Activated naive CD4-positive, alpha-beta T cell (primary cell): ENCODE measurements around the gene LRRC8B.
A peak's percentile ranks its signal among the peaks of the same experiment; 100 is the strongest.
"Not testable (repeated sequence)": the region's sequence is repeated elsewhere in the genome, so short reads cannot be mapped to it uniquely, and the experiment has no call there.

ENCODE experiments used
- DNase-seq, 4 experiments: peaks; one replicate each; lab custom pipeline; 2025; lab: John Stamatoyannopoulos, UW

The LRRC8B gene

DNA sequence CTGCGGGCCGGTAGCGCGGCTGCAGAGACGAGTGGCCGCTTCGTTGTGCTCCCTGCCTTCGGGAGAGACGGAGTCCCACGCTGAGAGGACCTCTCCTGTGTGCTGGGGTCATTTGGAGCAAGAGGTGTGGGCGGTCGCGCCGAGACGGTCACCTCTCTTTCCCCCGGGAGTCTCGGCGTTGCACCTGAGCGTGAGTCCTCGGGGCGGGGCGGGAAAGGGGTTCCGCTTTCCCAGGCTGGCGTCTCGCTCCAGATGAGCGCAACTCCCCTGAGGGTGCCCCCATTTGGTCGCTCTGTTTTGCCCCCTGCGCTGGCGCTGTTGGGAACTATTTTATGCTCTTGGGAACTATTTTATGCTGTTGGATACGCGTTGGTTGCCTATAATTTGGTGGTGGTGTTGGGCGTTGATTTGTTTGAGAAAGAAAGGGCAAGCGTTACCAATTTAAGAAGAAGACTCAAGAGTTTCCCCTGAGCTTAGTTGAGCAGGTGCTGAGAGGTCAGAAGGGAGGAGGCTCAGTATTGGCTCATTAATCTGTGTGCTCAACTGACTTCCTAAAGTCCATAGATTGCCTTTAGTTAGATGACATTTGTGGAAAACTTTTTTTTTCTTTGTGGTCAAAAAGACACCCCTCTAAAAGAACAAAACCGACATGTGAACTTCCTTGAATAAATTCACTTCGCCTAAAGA is 683 bp downstream of the LRRC8B start:
- DNase-seq = peak in 2 of 4 experiments; percentile 16 to 30

DNA sequence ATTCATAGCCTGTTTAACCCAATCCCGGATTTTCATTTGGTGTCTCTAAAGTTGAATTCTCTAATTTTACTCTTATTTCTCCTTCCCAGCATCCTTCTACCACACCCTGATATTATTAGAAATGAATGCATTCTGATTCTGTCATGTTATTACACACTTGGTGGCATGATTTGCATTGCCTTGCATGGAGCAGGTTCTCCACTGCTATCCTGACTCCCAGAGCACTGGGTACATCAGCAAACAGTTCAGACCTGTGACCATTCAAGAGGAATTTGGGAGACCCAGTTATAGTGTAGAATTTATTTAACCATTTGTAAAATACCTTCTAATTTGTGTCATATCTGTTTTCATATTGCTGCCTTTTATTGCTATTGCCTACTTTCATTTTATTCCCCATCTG is 2.6 kb downstream of the LRRC8B start:
- no peak for DNase-seq

- DNase-seq = no peak
These were observed 3.2 kb downstream of the LRRC8B start for GRCh38 chr1:89527750-89528381.

DNA sequence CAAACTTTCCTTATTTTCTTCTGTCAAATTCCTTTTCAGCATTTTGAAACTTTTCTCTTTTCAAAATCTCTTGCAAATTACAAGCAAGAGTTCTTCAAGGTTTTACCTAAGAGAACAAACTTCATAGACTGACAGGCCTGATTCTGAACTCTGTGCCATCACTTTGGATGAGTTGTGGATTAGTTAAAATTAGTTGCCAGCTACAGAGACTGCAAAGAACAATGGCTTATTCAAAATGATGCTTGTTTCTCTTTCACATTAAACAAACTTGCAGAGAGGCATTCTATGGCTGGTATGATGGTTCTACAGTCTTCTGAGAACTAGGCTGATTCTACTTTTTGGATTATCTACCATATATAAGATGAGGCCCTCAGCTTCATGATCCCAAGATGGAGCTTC is 3.8 kb downstream of the LRRC8B start:
- DNase-seq = no peak

DNA sequence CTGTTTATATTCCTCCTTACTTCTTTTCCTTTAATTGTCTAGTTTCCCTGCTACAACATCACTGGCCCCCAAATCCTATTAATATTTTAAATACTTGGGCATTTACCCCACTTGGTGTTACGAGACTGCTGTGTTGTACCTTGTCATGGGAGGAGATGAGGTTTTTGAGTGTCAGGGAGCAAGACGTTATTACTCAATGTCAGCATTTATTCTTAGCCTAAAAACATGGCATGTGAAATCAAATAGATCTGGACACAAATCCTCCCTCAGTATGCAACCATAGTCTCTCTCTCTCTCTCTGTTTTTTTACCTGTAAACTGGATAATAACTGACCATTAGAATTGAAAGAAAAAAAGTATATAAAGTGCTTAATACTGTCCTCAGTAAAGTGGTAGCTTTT is 4.6 kb downstream of the LRRC8B start:
- DNase-seq = no peak

DNA sequence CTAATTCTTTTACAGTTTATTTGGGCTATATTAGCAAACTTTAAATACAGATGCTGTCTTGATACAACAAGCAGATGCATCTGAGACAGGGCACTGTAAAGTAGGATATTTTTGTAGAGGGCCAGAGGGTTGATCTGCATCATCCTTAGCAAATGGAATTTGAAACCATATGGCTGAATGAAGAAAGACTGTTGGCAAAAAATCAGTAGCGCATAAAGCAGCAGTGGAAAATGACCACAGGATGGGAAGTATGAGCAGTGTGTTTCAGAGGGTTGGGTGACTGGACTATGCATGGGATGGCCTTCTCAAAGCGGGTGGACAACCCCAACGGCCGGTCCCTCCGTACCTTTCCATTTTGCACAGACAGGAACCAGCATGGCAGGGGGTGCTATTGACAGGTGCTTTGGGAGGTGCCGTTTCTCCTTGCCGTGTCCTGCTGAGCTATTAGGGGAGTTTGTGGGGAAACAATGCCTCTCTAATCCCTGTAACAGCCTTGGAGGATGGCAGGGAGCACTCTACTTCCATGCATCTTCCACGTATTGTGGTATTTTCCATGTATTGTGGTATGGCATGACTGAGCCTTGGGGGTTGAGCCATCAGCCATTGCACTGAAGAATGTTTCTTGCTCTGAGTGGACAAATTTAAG is 5.9 kb downstream of the LRRC8B start:
- DNase-seq = no peak

- no peak for DNase-seq
These were observed 7.0 kb downstream of the LRRC8B start for GRCh38 chr1:89531480-89532139.

DNA sequence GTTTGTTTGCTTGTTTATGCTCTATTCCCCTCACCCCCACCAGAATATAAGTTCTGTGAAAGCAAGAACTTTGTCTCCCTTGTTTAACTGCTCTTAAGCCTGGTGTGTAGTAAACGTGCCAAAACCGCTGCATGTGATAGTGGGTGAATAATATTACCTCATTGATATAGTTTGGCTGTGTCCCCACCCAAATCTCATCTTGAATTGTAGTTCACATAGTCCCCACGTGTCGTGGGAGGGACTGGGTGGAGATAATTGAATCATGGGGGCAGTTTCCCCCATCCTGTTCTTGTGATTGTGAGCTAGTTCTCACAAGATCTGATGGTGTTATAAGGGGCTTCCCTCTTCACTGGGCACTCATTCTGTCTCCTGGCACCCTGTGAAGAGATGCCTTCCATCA is 7.6 kb downstream of the LRRC8B start:
- no peak for DNase-seq

- DNase-seq = no peak
These were observed 8.2 kb downstream of the LRRC8B start for GRCh38 chr1:89532866-89533265.

GRCh38 chr1:89535537-89535936 is 10.9 kb downstream of the LRRC8B start:
- no peak for DNase-seq

- DNase-seq = no peak
These were observed 12.1 kb downstream of the LRRC8B start for GRCh38 chr1:89536555-89537341.

DNA sequence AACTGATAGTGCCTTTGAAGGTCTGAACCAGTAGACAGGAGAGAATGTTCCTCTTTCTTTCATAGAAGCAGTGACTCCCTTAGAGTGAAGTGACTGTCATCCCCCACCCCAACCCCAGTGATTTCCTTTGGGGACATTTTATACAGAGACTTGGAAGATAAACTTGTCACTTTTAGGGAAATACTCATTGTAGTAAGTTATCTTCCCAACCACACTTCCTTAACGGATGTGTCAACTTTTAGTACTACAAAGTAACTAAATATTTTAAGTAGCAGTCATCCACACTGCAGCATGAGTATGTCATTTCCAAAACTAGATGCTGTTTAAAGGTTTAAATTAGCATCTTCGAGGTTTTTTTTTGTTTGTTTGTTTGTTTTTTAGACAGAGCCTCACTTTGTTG is 13.7 kb downstream of the LRRC8B start:
- DNase-seq = no peak

GRCh38 chr1:89539128-89539527 is 14.5 kb downstream of the LRRC8B start:
- DNase-seq = no peak

GRCh38 chr1:89540406-89540970 is 15.9 kb downstream of the LRRC8B start:
- no peak for DNase-seq

DNA sequence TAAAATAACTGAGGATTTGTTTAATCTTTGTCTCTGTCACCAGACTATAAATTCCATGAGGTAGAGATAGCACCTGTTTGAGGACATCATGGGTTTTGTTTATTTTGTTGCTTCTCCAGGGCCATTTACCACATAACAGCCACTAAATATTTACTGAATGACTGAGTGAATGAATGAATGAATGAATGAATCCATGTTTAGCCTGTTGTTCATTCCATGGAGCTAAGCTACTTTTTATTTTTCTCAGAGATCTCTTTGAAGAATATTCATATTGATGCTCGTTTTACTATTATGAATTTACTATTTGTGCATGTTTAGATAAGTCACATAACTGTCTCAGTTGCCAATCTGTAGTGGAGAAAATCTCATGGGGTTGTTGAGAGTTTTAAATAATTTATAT is 17.7 kb downstream of the LRRC8B start:
- no peak for DNase-seq

- DNase-seq = not testable (repeated sequence)
These were observed 19.0 kb downstream of the LRRC8B start for GRCh38 chr1:89543632-89544031.

GRCh38 chr1:89545264-89546038 is 20.8 kb downstream of the LRRC8B start:
- DNase-seq = no peak

DNA sequence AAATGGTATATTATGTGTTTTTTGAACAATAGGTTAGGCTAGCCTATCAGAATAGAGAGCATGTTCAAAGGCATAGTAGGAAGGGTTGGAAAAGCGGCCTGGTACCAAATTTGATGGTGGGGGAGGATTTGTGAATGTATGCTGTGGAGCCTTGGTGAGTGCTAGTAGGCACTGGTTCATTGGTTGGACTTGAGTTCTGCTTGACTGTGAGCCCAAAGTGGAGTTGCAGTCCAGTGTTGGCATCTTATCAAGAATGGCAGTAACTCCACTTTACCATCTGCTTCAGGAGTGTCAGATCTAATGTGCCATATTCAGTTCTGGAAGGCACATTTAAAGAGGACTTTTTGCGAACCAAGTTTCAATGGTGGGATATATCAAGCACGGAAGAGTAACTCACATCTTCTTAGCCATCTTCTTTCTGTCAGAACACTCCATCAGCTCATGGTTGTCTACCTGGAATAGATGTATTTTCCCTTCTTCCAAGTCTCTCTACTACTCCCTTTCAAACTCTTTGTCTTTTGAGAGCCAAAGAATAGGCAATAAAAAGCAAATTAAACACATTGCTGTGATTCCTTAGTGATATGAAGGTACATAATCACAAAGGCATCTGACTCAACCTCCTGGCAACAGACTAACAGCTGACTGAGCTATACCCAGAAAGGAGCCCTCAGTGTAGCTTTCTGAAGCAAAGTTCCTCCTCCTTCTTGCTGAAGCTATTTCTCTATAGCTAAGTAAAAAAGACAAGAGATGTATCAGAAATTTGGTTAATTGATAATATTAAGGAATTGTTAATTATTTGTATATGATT is 21.7 kb downstream of the LRRC8B start:
- DNase-seq = no peak

DNA sequence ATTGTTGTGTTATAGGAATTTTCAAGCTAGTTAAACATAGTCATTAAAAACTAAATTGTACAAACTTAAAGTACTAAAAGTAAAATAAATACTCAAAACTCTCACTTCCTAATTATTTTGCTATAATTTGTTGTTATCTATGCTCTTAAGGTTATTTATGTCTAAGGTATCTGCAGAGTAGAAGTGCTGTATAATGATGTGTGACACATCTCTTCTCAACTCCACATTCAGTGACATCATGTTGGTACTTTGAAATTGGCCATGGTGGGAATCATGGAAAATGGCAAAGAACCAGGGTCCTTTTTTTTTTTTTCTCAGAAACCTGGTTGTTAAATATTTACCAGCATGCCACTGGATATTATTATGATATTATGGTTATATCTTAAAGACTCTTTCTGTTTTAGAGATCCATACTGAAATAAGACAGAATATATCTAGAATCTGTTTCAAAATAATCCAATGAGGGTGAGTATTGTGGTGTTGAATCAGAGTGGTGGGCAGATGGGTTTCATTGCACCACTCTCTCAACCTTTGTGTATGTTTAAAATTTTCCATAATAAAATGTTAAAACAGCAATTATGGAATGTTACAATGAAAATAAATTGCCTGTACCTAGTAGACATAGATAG is 22.4 kb downstream of the LRRC8B start:
- DNase-seq = no peak
